ENCODE results near the gene STAU1. TPM values are rescaled to one million over a fixed set of nuclear protein-coding genes. Genes with fewer than 3 reads are reported as not detected.
"Not testable (repeated sequence)": the region's sequence is repeated elsewhere in the genome, so short reads cannot be mapped to it uniquely, and the experiment has no call there.

STAU1 gene
- total and polyA plus RNA-seq, 9 donors: 37.2 to 113 (median 70.5) TPM

GRCh38 chr20:49103647-49104364 lies 84.3 kb downstream of the STAU1 start:
- TF ChIP-seq EP300 (IDR thresholded peaks at IDR 0.05): no peak
- TF ChIP-seq CTCF (IDR thresholded peaks at IDR 0.05): no peak
- no peak for TF ChIP-seq POLR2A (IDR thresholded peaks at IDR 0.05)
- Histone ChIP-seq H3K36me3 (no peaks in the 10 kb centered on the region), H3K9me3 (no peaks in the 10 kb centered on the region), H3K4me1 (ENCODE audit: insufficient read depth) (no peaks in the 10 kb centered on the region), H3K27me3 (no peaks in the 10 kb centered on the region), H3K27ac (no peak overlapping the region), H3K4me3 (no peak overlapping the region)
- intact Hi-C loops (cut with DNase I): no loop called here
- WGBS, 3 donors: 90 to 95% (median 94%) methylated on average over 7 of the region's 7 CpGs
- no peak for DNase-seq

- H3K27me3 ChIP-seq: no peaks in the 10 kb centered on the region
Observed at GRCh38 chr20:49103019-49103418, 85.1 kb downstream of the STAU1 start.

GRCh38 chr20:49100972-49101371 lies 87.2 kb downstream of the STAU1 start:
- TF ChIP-seq CTCF (IDR thresholded peaks at IDR 0.05): no peak
- TF ChIP-seq EP300 (IDR thresholded peaks at IDR 0.05): no peak
- no peak for TF ChIP-seq POLR2A (IDR thresholded peaks at IDR 0.05)

More at GRCh38 chr20:49103019-49103418, 85.1 kb downstream of the STAU1 start:
- intact Hi-C loops (cut with DNase I): no loop called here
- H3K36me3 ChIP-seq: no peaks in the 10 kb centered on the region
- no peaks in the 10 kb centered on the region for H3K9me3 ChIP-seq
- WGBS, 3 donors: 85 to 92% (median 85%) methylated on average over 4 of the region's 4 CpGs
- TF ChIP-seq EP300 (IDR thresholded peaks at IDR 0.05) (no peak), CTCF (IDR thresholded peaks at IDR 0.05) (no peak), POLR2A (IDR thresholded peaks at IDR 0.05) (no peak)
- no peak overlapping the region for H3K27ac ChIP-seq
- no peak overlapping the region for H3K4me3 ChIP-seq
- no peak for DNase-seq
- no peaks in the 10 kb centered on the region for H3K4me1 ChIP-seq (ENCODE audit: insufficient read depth)

GRCh38 chr20:49100292-49100691 lies 87.8 kb downstream of the STAU1 start:
- H3K4me3 ChIP-seq; H3K27ac ChIP-seq; H3K9me3 ChIP-seq; intact Hi-C loops (cut with DNase I); H3K36me3 ChIP-seq; H3K27me3 ChIP-seq; DNase-seq; H3K4me1 ChIP-seq (ENCODE audit: insufficient read depth): not testable (repeated sequence)
- 88 to 97% (median 95%) methylated on average over 5 of the region's 5 CpGs for WGBS, 3 donors

More at GRCh38 chr20:49100972-49101371, 87.2 kb downstream of the STAU1 start:
- no peaks in the 10 kb centered on the region for H3K27me3 ChIP-seq
- no peak overlapping the region for H3K27ac ChIP-seq
- no peak for DNase-seq
- H3K4me1 ChIP-seq (ENCODE audit: insufficient read depth): no peaks in the 10 kb centered on the region
- WGBS, 3 donors: 55 to 73% (median 71%) methylated on average over 4 of the region's 4 CpGs
- no peaks in the 10 kb centered on the region for H3K36me3 ChIP-seq
- intact Hi-C loops (cut with DNase I): no loop called here
- no peaks in the 10 kb centered on the region for H3K9me3 ChIP-seq
- H3K4me3 ChIP-seq: no peak overlapping the region

GRCh38 chr20:49099011-49099410 lies 89.1 kb downstream of the STAU1 start:
- intact Hi-C loops (cut with DNase I): no loop called here

More at GRCh38 chr20:49099011-49099410, 89.1 kb downstream of the STAU1 start:
- WGBS, 3 donors: 94 to 98% (median 97%) methylated on average over 3 of the region's 3 CpGs
- Histone ChIP-seq H3K27ac (no peak overlapping the region), H3K4me3 (no peak overlapping the region), H3K27me3 (no peaks in the 10 kb centered on the region), H3K9me3 (no peaks in the 10 kb centered on the region), H3K36me3 (no peaks in the 10 kb centered on the region), H3K4me1 (ENCODE audit: insufficient read depth) (no peaks in the 10 kb centered on the region)
- no peak for TF ChIP-seq CTCF (IDR thresholded peaks at IDR 0.05)
- TF ChIP-seq EP300 (IDR thresholded peaks at IDR 0.05): no peak
- TF ChIP-seq POLR2A (IDR thresholded peaks at IDR 0.05): no peak
- DNase-seq: no peak

Measured in ovary (tissue), 9 donors.